Hematopoietic multipotent progenitor cell treated with erythropoietin and hydrocortisone succinate and interleukin-3 and kit ligand, for 17 days (in vitro differentiated cells): ENCODE results near the gene NECTIN4.
"Not testable (repeated sequence)": the region's sequence is repeated elsewhere in the genome, so short reads cannot be mapped to it uniquely, and the experiment has no call there.

Experiments
- DNase-seq: peaks from one replicate; pipeline ENCODE4 v3.0.0-alpha.2; 2015; ENCODE audit warnings: low spot score

NECTIN4 gene

DNA sequence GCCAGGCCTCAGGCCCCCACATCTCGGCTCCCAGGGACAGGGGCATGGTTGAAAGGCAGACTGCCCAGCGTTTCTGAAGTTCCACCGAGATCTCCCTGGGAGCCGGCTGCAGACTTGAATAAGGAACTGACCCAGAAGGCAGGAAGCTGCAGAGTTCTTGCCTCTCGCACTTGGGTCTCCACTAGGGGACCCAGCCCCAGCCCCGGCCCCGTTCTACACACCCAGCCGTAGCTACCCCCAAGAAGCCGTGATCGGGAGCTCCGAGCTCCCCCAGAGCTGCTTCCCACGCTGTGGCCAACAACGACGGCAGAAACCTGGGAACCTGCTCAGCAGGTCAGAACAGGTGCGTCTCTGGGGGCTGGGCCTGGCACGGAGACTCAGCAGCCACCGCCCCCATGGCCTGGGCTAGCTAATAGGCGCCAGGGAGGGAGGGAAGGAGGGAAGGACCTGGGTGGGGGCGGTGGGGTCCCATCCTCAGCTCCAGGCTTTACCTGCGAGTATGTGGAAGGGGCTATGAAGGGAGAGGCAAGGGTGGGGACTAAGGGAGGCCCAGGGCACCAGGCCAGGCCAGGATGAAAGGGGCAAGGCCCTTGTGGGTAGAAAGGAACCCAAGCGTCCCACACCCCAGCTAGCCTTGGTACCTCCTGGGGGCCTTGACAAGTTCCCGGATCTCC lies at the start of gene NECTIN4:
Gene NECTIN4, minus strand, starts transcription at position 308 of the 674 bp plus-strand sequence. Its CDS starts 262 bp downstream, at position 46.
- DNase-seq, result no peak

DNA sequence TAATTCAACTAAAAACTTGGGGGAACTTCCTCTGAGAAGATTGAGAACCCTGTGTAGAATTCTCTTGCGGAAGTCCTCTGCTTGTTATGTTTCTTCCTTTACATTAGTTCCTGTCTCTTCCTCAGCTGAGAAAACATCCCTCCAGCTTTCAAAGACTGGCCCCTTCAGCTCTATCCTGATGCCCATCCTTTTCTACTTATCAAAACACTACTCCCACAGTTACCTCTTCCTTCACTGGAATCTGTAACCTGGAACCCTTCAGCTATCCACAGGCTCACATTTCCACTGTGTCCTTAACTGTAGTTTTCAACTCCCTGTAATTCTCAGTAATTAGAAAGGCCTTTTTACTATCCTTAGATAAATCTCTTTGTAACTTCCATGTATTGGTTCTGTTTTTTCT lies 49.1 kb upstream of the NECTIN4 start:
- DNase-seq, result no peak

DNA sequence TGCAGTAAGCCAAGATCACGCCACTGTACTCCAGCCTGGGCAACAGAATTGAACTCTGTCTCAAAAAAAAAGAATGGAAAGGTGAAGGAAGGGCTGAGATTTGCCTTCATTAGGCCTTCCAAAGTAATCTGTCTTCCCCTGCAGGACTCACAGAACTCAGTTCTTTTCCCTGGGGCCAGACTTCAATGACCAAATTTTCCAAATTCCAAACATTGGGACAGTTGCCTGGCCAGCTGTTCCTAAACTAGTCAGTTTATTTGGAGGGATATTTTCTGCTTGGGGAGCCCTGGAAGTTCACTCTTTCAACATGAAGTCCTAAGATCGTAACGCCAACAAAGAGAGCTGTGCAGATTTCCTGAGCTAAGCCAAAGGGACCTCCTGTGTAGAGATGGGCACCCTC lies 48.5 kb upstream of the NECTIN4 start:
- no peak for DNase-seq

DNA sequence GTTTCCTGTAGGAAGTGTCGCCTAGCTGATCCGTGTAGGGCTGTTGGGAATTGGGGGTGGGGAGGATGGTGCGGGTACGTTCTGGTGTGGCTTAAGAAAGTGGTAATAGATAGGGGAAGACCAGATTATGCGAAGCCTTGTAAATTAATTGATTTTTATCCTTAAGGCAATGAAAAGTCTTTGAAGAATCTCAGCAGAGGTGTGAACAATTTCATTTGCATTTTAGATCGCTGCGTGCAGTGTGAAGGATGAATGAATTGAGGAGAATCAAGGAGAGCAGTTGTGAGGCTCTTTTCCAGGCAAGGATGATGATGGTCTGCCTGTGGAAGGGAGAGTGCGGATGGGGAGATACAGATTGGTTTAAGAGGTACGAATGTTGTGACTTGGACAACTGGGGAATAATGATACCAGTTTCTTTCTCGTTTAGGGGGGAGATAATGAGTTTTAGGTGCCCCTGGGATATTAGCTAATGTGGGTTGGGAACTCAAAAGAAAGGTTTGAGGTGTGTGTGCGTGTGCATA lies 43.9 kb upstream of the NECTIN4 start:
- DNase-seq, result peak; percentile 42

DNA sequence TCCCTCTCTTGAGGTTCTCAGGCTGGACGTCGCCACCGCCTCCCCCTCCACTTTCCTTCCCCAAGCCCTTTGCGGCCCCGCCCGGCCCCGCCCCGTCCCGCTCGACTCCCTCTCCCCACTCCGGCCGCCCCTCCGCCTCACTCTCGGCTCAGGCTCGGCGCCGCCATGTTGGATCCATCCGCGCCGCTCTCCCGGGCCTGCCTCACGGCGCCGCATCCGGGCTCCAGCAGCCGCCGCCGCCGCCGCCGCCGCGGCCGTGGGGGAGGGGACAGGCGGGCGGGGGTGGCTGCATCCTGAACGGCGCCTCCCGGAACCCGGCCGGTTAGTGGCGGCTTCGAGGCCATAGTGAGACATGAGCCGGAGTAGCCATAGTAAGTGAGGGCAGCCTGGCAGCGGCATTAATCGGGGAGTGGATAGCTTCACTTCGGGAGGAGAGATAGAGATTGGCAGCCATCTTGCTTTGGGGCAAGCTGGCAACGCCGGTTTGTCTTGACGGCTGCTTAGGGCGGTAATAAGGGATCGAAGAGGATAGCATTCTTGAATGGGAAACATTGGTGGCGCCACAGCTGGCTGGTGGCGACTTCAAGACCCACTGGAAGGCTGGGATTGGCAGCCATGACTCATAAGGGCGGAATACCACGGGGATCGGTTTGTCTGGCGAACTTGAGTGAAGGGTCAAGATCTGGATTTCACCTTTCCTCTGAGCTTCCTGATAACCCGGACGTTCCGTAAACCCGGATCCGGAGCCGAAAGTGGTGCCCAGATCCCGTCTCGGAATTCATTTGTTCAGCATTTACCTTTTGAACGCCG lies 43.3 kb upstream of the NECTIN4 start, which contains the start of gene DEDD:
Gene DEDD, minus strand, starts transcription at position 258 of the 810 bp plus-strand sequence. CDS start 8,205 bp downstream, outside the sequence.
- DNase-seq, result peak; percentile 90

DNA sequence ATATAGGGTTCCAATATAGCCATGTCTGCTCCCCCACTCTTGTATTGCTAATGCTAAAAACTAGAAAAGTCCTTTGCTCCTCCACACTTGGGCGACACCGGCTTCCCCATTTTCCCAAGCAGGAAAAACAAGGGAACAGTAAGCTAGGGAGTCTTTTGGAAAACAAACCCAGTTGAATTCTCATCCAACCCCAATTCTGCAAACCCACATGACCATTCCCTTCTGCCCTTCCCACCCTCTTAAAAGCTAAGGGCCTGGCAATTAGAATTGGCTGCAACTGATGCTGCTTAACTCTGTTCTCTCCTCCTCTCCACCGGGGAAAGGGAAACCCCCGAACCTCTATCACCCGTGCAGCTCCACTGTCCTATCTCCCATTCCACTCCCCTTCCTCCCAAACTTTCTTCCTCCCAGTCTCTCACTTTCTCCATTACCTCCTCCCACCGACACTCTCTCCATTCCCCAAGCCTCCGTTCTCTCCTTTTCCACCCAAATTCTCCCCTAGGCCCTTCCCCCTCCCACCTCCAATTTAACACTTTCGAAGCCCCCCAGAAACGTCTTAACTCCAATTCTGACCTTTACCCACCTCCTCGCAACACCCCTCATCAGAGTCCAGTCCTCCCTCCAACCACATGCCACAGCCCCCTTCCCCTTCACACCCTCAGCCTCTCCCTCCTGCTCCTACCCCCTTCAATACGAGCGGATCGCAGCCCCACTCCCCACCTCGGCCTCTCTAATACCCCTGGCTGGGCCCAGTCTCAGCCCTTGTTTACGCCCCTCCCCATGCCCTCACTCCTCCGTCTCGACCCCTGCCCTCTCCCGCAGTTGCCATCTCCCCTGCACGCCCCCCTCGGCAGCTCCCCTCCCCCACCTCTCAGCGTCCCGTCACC lies 42.4 kb upstream of the NECTIN4 start:
- DNase-seq, result peak; percentile 60

DNA sequence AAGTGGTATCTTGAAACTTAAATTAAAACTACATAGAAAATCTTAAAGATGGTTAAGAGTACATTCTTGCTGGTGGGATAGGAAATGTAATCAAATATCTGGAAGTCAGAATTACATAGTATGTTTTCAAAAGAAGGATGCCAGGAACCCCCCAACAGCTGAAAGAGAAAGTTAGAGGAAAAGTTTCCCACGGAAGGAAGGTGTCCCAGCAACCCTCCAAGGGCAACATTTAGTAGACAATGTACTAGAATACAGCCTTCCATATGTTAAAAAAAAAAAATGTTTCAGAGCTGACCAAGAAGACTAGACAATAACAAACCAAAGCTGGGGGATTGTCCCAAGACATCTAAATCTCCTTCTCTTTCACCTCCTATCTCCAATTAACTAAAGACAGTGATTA lies 40.9 kb upstream of the NECTIN4 start:
- DNase-seq, result no peak

DNA sequence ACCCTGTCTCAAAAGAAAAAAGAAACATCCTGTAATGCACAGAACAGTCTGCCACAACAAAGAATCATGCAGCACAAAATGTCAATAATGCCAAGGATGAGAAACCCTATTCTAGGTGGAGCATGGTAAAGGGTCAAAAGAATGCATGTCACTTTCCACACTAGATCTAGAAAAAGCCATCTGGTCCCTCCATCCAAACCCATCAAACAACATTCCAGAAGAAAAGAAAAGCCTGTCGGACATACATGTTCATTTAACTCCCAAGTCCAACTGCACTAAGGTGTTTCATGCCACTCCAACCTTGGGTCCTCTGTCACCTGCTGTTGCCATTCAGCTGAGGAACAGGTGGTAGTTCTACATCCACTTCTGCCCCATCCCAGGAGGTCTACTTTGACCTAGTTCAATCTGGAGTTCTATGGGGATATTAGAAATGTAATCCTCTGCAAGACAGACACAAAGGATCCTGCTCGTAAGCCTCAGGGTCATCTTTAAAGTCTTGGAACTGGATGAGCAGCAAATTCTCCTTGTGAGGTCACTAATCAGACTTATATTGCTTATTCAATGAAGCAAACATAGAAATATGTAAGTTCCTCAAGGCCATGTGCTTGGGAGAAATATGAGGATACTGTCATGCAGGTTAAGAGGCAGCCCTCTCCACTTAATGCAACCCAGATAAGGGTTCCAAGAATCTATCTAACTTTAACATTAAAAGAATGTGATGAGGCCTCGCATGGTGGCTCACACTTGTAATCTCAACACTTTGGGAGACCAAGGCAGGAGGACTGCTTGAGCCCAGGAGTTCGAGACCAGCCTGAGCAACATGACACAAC lies 39.4 kb upstream of the NECTIN4 start:
- no peak for DNase-seq

DNA sequence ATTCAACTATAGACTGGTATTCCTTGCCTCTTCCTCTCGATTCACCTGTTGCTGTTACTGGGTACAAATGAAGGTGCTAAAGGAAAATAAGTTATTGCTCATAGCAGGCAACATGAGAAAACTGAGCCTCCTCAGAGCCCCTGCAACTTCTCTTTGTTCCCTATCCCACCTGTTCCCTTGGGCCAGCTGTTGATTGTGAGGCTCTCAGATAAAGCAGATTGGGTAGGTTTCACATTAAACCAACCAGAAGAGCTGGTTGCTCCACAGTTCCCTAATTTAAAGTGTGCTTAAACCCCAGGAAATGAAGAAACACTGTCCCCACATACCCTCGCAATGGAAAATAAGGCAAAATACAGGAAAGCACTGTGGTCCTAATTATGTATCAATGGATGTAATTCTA lies 38.3 kb upstream of the NECTIN4 start:
- no peak for DNase-seq

DNA sequence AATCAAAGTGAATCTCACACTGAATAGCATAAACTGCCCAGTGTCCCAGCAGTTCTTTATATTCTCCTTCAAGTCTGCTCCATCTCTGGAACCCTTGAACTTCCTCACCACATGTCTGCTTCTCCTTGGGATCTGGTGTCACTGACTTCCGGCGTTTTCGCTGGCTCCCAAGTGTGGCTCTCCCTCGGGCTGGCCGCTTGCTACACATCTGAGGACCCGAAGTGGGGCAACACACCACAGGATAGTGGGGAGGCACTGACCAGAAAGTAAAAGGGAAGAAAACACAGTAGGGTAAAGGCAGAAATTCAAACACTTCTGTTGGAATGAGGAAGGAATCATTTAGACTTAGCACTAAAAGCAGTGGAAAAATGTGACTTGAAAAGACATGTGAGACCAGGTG lies 33.6 kb upstream of the NECTIN4 start:
- no peak for DNase-seq

DNA sequence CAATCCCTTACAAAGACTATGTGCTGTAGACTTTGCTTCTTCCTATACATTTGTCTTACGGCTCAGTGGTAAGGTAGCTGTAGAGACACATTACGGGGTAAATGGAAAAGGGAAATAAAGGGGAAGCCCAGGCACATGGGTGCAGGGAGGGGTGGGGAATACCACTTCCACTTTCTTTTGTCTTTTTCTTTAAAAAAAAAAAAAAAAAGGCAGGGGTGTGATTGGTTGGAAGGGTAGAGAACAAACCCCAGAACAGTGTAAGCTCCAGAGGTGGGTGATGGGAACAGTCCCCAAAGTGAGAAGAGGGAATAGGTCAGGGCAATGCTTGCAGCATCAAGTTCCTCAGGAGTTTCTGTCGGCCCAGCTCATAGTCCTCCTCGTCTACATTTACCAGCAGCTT lies 32.5 kb upstream of the NECTIN4 start:
- DNase-seq, result no peak

DNA sequence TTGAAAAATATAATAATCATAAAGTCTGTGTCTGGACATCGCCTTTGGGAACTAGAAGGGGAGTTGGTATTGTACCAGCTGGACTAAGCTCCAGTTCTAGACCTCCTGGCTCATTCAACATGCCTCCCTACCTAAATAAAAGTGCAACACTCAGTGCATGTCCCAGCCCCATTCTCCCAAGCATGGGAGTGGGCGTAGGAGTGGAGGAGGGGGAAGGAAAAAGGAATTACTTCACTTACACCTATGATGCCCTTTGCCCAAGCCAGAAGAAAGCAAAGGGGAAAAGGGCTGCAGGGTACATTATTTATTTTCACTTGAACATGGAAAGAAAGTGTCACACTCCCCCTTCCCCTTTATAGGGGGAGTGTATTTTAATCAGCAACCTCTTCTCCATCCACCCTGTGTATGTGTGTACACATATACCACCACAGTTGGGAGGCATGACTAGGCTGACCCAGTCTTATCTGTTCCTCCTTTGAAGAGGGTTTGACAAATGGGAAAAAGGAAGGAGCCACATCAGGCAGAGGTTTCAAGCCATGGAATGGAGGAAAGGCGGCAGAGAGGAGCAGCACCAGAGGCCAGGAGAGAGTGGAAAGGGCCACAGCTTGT lies 31.8 kb upstream of the NECTIN4 start:
- no peak for DNase-seq

DNA sequence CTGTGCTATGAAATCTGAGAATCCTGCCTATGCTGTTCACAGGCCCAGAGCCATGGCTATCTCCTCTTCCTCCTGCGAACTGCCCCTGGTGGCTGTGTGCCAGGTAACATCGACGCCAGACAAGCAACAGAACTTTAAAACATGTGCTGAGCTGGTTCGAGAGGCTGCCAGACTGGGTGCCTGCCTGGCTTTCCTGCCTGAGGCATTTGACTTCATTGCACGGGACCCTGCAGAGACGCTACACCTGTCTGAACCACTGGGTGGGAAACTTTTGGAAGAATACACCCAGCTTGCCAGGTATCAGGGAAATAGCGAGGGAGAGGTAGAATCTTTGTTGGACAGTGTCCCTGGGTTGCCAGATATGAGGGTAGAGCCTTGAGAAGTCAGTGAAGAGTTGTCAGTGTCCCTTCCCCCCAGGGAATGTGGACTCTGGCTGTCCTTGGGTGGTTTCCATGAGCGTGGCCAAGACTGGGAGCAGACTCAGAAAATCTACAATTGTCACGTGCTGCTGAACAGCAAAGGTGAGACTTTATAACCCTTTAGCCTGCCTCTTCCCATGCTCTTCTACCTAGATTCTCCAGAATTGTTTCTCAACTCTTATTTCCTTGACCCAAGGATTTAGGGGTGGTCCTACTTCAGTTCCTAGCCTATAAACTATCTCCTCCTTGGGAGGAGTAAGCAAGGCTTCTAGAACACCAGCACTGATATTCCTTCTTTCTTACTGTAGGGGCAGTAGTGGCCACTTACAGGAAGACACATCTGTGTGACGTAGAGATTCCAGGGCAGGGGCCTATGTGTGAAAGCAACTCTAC lies 29.9 kb upstream of the NECTIN4 start:
- peak; percentile 81 for DNase-seq

DNA sequence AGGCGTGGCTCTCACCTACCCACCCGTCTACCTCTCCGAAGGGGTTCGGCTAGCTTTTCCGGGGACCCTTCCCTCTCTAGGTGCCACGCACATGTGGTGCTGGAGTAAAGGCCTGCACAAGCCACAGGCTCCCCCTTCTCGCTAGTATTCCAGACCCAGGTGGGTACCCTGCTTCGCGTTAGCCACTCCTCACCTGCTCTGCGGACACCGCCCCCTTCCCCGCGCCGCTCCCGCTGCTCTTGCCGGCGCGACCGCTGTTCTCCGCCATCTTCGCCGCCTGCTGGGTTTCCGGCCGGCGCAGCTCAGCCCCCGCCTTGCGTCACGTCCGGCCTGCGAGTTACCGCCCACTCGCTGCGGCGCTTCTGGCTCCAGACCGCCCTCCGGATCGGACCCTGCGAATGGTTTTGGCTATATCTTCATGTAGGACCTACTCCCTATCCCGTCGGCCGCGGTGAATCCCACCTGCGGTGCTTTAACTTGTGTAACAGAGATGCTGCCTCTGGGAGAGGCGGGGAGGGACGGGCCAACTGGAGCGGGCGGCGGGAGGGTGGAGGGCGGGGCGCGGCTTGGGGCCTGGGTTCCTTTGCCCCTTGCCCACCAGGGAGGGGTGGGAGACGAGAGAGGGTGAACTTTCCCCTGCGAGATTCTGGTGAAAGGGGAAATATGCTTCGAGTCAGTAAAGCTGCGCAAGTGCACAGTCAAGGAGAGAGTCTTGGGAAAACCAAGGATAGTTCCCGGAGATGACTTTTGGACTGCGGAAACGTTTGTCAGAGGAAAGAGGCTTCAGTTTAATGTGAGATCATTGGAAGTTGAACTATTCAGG lies 28.6 kb upstream of the NECTIN4 start, which contains the start of the genes NIT1 and PFDN2:
Gene NIT1, plus strand, starts transcription at position 347 of the 823 bp plus-strand sequence. Its CDS starts 72 bp downstream, at position 419.
Gene PFDN2, minus strand, starts transcription at position 279 of the 823 bp plus-strand sequence. Its CDS starts 11 bp downstream, at position 268.
- peak; percentile 88 for DNase-seq

DNA sequence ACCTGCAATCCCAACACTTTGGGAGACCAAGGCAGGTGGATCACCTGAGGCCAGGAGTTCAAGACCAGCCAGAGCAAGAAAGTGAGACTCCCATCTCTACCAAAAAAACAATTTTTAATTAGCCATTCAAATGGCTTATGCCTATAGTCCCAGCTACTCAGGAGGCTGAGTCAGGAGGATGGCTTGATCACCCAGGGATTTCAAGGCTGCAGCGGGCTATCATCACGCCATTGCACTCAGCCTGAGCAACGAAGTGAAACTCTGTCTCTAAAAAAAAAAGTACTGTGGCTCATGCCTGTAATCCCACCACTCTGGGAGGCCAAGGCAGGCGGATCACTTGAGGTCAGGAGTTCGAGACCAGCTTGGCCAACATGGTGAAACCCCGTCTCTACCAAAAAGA lies 26.6 kb upstream of the NECTIN4 start:
- DNase-seq, result not testable (repeated sequence)

DNA sequence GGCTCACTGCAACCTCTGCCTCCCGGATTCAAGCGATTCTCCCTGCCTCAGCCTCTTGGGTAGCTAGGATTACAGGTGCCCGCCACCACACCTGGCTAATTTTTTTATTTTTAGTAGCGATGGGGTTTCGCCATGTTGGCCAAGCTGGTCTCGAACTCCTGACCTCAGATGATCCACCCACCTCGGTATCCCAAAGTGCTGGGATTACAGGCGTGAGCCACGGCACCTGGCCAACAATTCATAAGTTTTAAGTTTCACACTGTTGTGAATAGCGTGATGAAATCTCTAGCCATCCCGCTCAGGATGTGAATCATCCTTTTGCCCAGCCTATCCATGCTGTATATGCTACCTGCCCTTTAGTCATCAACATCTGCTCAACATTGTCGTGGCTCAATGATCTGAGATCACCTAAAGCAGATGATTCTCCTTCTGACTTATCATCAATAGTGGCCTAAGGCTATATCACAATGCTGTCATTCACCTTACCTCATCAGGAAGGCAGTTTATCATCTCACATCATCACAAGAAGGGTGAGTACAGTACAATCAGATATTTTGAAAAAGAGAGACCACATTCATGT lies 25.9 kb upstream of the NECTIN4 start:
- DNase-seq, result no peak

DNA sequence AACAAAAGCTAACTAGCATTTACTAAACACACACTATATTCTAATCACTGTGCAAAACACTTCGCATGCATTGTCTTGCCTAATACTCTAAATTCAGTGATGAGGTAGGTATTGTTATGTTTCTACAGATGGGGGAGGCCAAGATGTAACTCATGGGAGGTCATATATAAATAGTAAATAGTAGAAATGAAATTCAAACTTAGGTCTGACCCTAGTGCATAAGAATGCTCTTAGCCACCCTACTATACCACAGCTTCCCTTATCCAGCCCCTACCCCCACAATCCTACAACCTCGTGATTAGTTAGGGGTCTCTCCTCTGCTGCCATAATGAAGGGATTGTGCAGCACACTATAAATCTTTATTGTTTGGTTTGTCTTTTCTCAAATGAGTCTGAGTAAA lies 25.2 kb upstream of the NECTIN4 start:
- no peak for DNase-seq

DNA sequence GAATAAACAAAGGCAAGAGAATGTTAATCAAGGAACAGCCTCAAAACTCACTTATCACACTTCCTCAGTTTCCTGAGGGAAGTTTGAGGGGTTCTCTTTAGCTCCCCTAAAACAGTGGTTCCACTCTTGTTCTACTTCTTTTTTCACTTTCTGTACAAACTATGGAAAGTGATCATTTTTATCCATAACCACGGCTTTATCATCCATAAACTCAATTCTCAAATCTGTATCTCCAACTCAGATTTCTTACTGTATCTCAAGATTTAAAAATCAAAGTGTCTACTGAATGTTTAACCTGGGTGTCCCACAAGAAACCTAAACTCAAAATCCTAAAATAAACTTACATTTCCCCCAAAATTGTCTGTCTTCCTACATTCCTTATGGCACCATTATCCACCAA lies 24.6 kb upstream of the NECTIN4 start:
- no peak for DNase-seq
